Ovary (tissue), 3 donors: ENCODE data around the gene NHSL2.

ENCODE experiments used
- EP300 ChIP-seq: sonication (generic); formaldehyde crosslinking; IDR thresholded peaks from one replicate; pipeline ENCODE4 v1.6.1; 2017; ENCODE audit warnings: antibody characterized with exemption
- POLR2A ChIP-seq: fragments of 450-650 bp; IDR thresholded peaks from one replicate; pipeline ENCODE4 v1.6.1; 2017; ENCODE audit warnings: antibody characterized with exemption, mild to moderate bottlenecking, moderate library complexity
- TF ChIP-seq, protein P1 (sequence below), 3 donors: fragments of 450-650 bp in 2 of 3; fragments of 200-600 bp in 1 of 3; IDR thresholded peaks; one replicate each; pipeline versions ENCODE4 v1.5.1 to v1.8.0; 2016 to 2022; ENCODE audit warnings: antibody characterized with exemption in 3 of 3, mild to moderate bottlenecking in 1 of 3
- donor health status: DM: no; HTN: no; CAD: no.

DNA sequence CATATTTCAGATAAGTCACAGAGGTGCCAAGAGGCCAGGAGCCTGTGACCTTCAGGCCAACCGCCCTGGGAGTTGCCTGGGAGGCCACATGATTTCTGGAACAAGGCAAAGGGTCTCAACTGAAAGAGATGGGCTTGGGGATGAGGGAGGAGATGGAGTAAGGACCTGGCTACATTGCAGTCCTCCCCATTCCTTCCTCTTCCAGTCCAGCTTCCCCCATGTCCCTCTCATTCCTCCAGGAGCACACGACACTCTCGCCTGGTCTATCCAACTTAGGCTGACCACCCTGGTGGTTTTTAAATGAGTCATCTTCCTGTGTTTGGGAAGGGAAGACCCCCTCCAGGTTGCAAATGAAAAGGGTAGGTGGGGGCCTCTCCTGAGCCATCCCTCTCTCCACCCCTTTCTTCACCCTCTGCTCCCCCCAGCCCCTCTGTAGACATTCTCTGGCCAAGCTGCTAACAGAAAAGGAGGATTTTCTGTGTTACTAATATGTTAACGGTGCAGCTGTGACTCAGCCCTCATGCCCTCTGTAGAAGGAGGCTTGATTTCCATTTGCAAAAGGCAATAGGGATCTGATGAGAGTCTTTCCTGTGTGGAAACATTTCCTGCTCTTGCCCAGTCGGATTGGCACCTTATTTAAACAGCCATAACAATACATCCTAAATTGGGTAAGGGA is 141.9 kb downstream of the NHSL2 start:
- TF ChIP-seq, protein P1, sequence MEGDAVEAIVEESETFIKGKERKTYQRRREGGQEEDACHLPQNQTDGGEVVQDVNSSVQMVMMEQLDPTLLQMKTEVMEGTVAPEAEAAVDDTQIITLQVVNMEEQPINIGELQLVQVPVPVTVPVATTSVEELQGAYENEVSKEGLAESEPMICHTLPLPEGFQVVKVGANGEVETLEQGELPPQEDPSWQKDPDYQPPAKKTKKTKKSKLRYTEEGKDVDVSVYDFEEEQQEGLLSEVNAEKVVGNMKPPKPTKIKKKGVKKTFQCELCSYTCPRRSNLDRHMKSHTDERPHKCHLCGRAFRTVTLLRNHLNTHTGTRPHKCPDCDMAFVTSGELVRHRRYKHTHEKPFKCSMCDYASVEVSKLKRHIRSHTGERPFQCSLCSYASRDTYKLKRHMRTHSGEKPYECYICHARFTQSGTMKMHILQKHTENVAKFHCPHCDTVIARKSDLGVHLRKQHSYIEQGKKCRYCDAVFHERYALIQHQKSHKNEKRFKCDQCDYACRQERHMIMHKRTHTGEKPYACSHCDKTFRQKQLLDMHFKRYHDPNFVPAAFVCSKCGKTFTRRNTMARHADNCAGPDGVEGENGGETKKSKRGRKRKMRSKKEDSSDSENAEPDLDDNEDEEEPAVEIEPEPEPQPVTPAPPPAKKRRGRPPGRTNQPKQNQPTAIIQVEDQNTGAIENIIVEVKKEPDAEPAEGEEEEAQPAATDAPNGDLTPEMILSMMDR (IDR thresholded peaks at IDR 0.05): no peak
- TF ChIP-seq EP300: no peak
- TF ChIP-seq POLR2A: no peak
